Chondrocyte (in vitro differentiated cells): ENCODE results near the gene KDSR. TPM values are rescaled to one million over a fixed set of nuclear protein-coding genes. Genes with fewer than 3 reads are reported as not detected.

Source experiments
- total RNA-seq: library from RNA; stranded (reverse); gene quantifications from 3 replicates; pipeline ENCODE4 v1.2.1, GENCODE V29; 2021

Gene KDSR
- total RNA-seq, 1 donor from 2014 or later = 64.2 TPM

Other genes with a start within 250 kb of the KDSR start
- gene BCL2, start 47.4 kb downstream of the KDSR start, total RNA-seq = 4.2 to 8.6 TPM (median 8.4 TPM) in 3 replicates
- gene VPS4B, start 55.3 kb upstream of the KDSR start, total RNA-seq = 54.9 to 64.8 TPM (median 55.1 TPM) in 3 replicates
- 0.24 TPM in 1 of 3 replicates, not detected in the others for gene SERPINB5, start 109.8 kb upstream of the KDSR start, total RNA-seq
- not detected in 3 replicates for gene SERPINB12, start 175.2 kb upstream of the KDSR start, total RNA-seq
- gene SERPINB13, start 220.1 kb upstream of the KDSR start, total RNA-seq = not detected in 3 replicates